Measurements from ENCODE around the gene IL9R. TPM values are rescaled to one million over a fixed set of nuclear protein-coding genes. Genes with fewer than 3 reads are reported as not detected.
"Not testable (repeated sequence)": the region's sequence is repeated elsewhere in the genome, so short reads cannot be mapped to it uniquely, and the experiment has no call there.

Gene IL9R
- total RNA-seq, 1 donor from 2014 or later, result not detected

- no peak for DNase-seq
Measured at GRCh38 chrX:155998761-155999510, 1.4 kb downstream of the IL9R start.

- DNase-seq, result not testable (repeated sequence)
Measured at GRCh38 chrX:155999751-156000150, 2.3 kb downstream of the IL9R start.

GRCh38 chrX:156000361-156000926, 2.9 kb downstream of the IL9R start:
- DNase-seq, result no peak

- no peak for DNase-seq
Measured at GRCh38 chrX:156001001-156001666, 3.6 kb downstream of the IL9R start.

GRCh38 chrX:156001667-156002021, 4.1 kb downstream of the IL9R start:
- no peak for DNase-seq

- DNase-seq, result no peak
Measured at GRCh38 chrX:156002507-156002906, 5.0 kb downstream of the IL9R start.

- no peak for DNase-seq
Measured at GRCh38 chrX:156003486-156004185, 6.1 kb downstream of the IL9R start.

GRCh38 chrX:156004256-156004655, 6.8 kb downstream of the IL9R start:
- no peak for DNase-seq

GRCh38 chrX:156004740-156005139, 7.2 kb downstream of the IL9R start:
- DNase-seq, result no peak

- no peak for DNase-seq
Measured at GRCh38 chrX:156005144-156005543, 7.6 kb downstream of the IL9R start.

- not testable (repeated sequence) for DNase-seq
Measured at GRCh38 chrX:156006468-156006867, 9.0 kb downstream of the IL9R start.

- DNase-seq, result not testable (repeated sequence)
Measured at GRCh38 chrX:156008379-156008778, 10.9 kb downstream of the IL9R start.

- DNase-seq, result no peak
Measured at GRCh38 chrX:156008915-156009314, 11.4 kb downstream of the IL9R start.

- not testable (repeated sequence) for DNase-seq
Measured at GRCh38 chrX:156009691-156010090, 12.2 kb downstream of the IL9R start.

GRCh38 chrX:156013286-156013953, 15.9 kb downstream of the IL9R start:
- DNase-seq, result not testable (repeated sequence)

GRCh38 chrX:156019846-156020245, 22.4 kb downstream of the IL9R start:
- not testable (repeated sequence) for DNase-seq

GRCh38 chrX:156023002-156023401, 25.5 kb downstream of the IL9R start:
- not testable (repeated sequence) for DNase-seq

GRCh38 chrX:156024949-156025492, 27.5 kb downstream of the IL9R start:
- not testable (repeated sequence) for DNase-seq

- DNase-seq, result not testable (repeated sequence)
Measured at GRCh38 chrX:156028653-156029237, 31.2 kb downstream of the IL9R start.

- DNase-seq, result not testable (repeated sequence)
Measured at GRCh38 chrX:156029296-156029695, 31.8 kb downstream of the IL9R start.

GRCh38 chrX:156029707-156030442, 32.4 kb downstream of the IL9R start:
- not testable (repeated sequence) for DNase-seq

Data from tongue (tissue), 2 donors.